HL-60 (cell line): Measurements from ENCODE around the gene CREB5.

ENCODE experiments used
- DNase-seq, 2 experiments: peaks; one replicate each; pipeline ENCODE4 v3.0.0-alpha.2; 2010 to 2020; ENCODE audit warnings: low read depth in 1 of 2, low spot score in 1 of 2
- H3K27ac ChIP-seq: fragments of 250-450 bp; sonication (Bioruptor Pico); replicated peaks from 2 replicates; pipeline ENCODE4 v1.5.1; 2020; ENCODE audit warnings: mild to moderate bottlenecking, moderate library complexity
- H3K27me3 ChIP-seq: fragments of 250-450 bp; sonication (Bioruptor Pico); 2 replicates; pipeline ENCODE4 v1.5.1; 2021; ENCODE audit warnings: mild to moderate bottlenecking, moderate library complexity; ENCODE audit not compliant: insufficient read depth, poor library complexity, severe bottlenecking
- H3K4me3 ChIP-seq: replicated peaks from 2 replicates; pipeline ENCODE4 v1.5.1; 2011; ENCODE audit warnings: mild to moderate bottlenecking, control low read depth, low read length; ENCODE audit not compliant: insufficient read depth
- CTCF ChIP-seq: IDR thresholded peaks from one replicate; pipeline ENCODE4 v1.5.1; 2011; ENCODE audit warnings: low read length, control low read depth, inconsistent platforms; ENCODE audit not compliant: insufficient read depth
- GABPA ChIP-seq: IDR thresholded peaks from 2 replicates; pipeline ENCODE4 v1.6.1; 2012; ENCODE audit warnings: low read depth
- POLR2AphosphoS5 ChIP-seq: IDR thresholded peaks from 2 replicates; pipeline ENCODE4 v1.6.1; 2012; ENCODE audit warnings: low read depth
- REST ChIP-seq: IDR thresholded peaks from 2 replicates; pipeline ENCODE4 v1.6.1; 2012; ENCODE audit warnings: low read depth; ENCODE audit not compliant: insufficient replicate concordance
- SPI1 ChIP-seq: IDR thresholded peaks from 2 replicates; pipeline ENCODE4 v1.6.1; 2012; ENCODE audit warnings: low read depth, mild to moderate bottlenecking, borderline replicate concordance

CREB5 gene

GRCh38 chr7:28678431-28678965 lies 266.2 kb downstream of the CREB5 start:
- TF ChIP-seq SPI1 (0 out of 2 replicates have a peak, but pooled peaks have one; percentile 33), REST (no peak)
- no peak for DNase-seq
- Histone ChIP-seq H3K27ac (no peak overlapping the region), H3K4me3 (no peak overlapping the region), H3K27me3 (no peaks in the 10 kb centered on the region)

- no peak for TF ChIP-seq CTCF
- TF ChIP-seq REST, result no peak
- TF ChIP-seq GABPA, result no peak
- no peak for TF ChIP-seq SPI1
- no peak for TF ChIP-seq POLR2AphosphoS5
- H3K4me3 ChIP-seq, result no peak overlapping the region
- H3K27ac ChIP-seq, result no peak overlapping the region
- DNase-seq, result no peak
- no peaks in the 10 kb centered on the region for H3K27me3 ChIP-seq
Observed at GRCh38 chr7:28681693-28682310, 269.5 kb downstream of the CREB5 start.

- Histone ChIP-seq H3K27ac (no peak overlapping the region), H3K27me3 (no peaks in the 10 kb centered on the region), H3K4me3 (no peak overlapping the region)
- DNase-seq, result no peak
- TF ChIP-seq CTCF (no peak), GABPA (no peak), POLR2AphosphoS5 (no peak), SPI1 (no peak), REST (no peak)
Observed at GRCh38 chr7:28682801-28683200, 270.5 kb downstream of the CREB5 start.
